Measurements from ENCODE around the gene EGFLAM. TPM values are rescaled to one million over a fixed set of nuclear protein-coding genes. Genes with fewer than 3 reads are reported as not detected.
A peak's percentile ranks its signal among the peaks of the same experiment; 100 is the strongest.

EGFLAM gene
- total and polyA plus RNA-seq, 9 of the 15 experiments (the other 6 are each of a cell fraction or from before 2014, with no cell fraction given): 0.09 to 2.5 (median 1.0) TPM

- in situ Hi-C loops (cut with MboI) (no loop called here), intact Hi-C loops (cut with micrococcal nuclease) (no loop called here)
- Histone ChIP-seq H3K9me1 (ENCODE audit: control insufficient read depth, insufficient read depth, low read length) (no peaks in the 10 kb centered on the region), H3K4me2 (ENCODE audit: insufficient read depth, low read length) (no peak overlapping the region), H3K36me3 (ENCODE audit: control insufficient read depth, insufficient read depth, low read length) (no peaks in the 10 kb centered on the region), H4K20me1 (replicated peaks; ENCODE audit: control insufficient read depth, insufficient read depth, low read length) (no peaks in the 10 kb centered on the region), H3K4me3 (no peak overlapping the region), H3K79me2 (ENCODE audit: control insufficient read depth, insufficient read depth, low read length) (no peaks in the 10 kb centered on the region), H2AFZ (ENCODE audit: low read depth, low read length) (no peak overlapping the region), H3K9ac (ENCODE audit: insufficient read depth in 1 of 2, low read depth in 2 of 2, low read length in 2 of 2) (no peak overlapping the region), H3K9me3 (replicated peaks; ENCODE audit: control insufficient read depth, insufficient read depth, low read depth, low read length) (no peaks in the 10 kb centered on the region), H3K27ac (ENCODE audit: extremely low read depth, low read depth, low read length) (no peak overlapping the region), H3K27me3 (ENCODE audit: control insufficient read depth in 2 of 2, insufficient read depth in 2 of 2, low read length in 2 of 2) (no peaks in the 10 kb centered on the region), H3K4me1 (replicated peaks in 1 of 2; ENCODE audit: control insufficient read depth in 2 of 2, insufficient read depth in 2 of 2, low read length in 2 of 2) (peaks cover 0 to 3% of the 10 kb centered on the region in 2 experiments; a peak in 2 of 5 replicates)
- ChIA-PET POLR2A (no interaction called here), CTCF (ENCODE audit: low intra/inter-chr PET ratio) (no interaction called here)
- no peak for FAIRE-seq
- TF ChIP-seq EHMT2 (IDR thresholded peaks at IDR 0.05) (no peak), ZNF76 (CRISPR knock-in tag; IDR thresholded peaks at IDR 0.05; ENCODE audit: borderline replicate concordance) (no peak)
- WGBS (ENCODE audit: insufficient coverage, low coverage, missing lambda C conversion rate): 26% methylated on average over 2 of the region's 2 CpGs
- BruUV-seq (replicated peaks): no TSS peak
- no peak for ATAC-seq
- no peak for DNase-seq (ENCODE audit: extremely low read depth in 1 of 4, low spot score in 3 of 4)
Measured at GRCh38 chr5:38387161-38387560, 128.8 kb downstream of the EGFLAM start.

DNA sequence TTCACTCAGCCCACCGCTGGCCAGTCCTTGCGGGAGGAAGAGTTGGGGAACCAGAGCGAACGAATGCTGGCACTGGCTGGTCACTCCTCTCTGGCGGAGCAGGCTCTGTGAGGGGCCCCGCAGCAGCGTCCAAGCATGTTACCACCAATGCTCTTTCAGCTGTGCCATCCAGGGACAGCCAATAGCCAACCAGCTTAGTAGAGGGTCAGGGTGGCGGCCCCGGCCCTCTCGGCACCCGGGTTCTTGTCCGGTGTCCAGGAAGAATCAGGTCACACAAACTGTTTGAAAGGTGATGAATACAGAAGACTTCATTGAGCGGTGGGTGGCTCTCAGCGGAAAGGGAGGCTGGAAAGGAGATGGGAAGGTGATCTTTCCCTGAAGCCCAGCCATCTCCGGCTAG, 135.3 kb downstream of the EGFLAM start:
- Histone ChIP-seq H3K9ac (ENCODE audit: insufficient read depth in 1 of 2, low read depth in 2 of 2, low read length in 2 of 2) (0 out of 4 replicates have a peak overlapping the region, but pooled peaks of 1 of the 2 experiments have one; percentile 10), H3K36me3 (ENCODE audit: control insufficient read depth, insufficient read depth, low read length) (no peaks in the 10 kb centered on the region), H3K27ac (ENCODE audit: extremely low read depth, low read depth, low read length) (no peak overlapping the region), H3K4me1 (replicated peaks in 1 of 2; ENCODE audit: control insufficient read depth in 2 of 2, insufficient read depth in 2 of 2, low read length in 2 of 2) (no peaks in the 10 kb centered on the region), H3K9me1 (ENCODE audit: control insufficient read depth, insufficient read depth, low read length) (no peaks in the 10 kb centered on the region), H3K4me3 (no peak overlapping the region), H3K4me2 (ENCODE audit: insufficient read depth, low read length) (no peak overlapping the region), H2AFZ (ENCODE audit: low read depth, low read length) (no peak overlapping the region), H3K9me3 (replicated peaks; ENCODE audit: control insufficient read depth, insufficient read depth, low read depth, low read length) (no peaks in the 10 kb centered on the region), H4K20me1 (replicated peaks; ENCODE audit: control insufficient read depth, insufficient read depth, low read length) (no peaks in the 10 kb centered on the region), H3K79me2 (ENCODE audit: control insufficient read depth, insufficient read depth, low read length) (no peaks in the 10 kb centered on the region), H3K27me3 (ENCODE audit: control insufficient read depth in 2 of 2, insufficient read depth in 2 of 2, low read length in 2 of 2) (peaks cover 1 to 20% of the 10 kb centered on the region in 2 experiments; a peak in 3 of 5 replicates)
- no peak for FAIRE-seq
- WGBS (ENCODE audit: insufficient coverage, low coverage, missing lambda C conversion rate): 37% methylated on average over 15 of the region's 15 CpGs
- in situ Hi-C loops (cut with MboI) (no loop called here), intact Hi-C loops (cut with micrococcal nuclease) (no loop called here)
- no TSS peak for BruUV-seq (replicated peaks)
- ChIA-PET POLR2A (interaction anchor here (1.0 kb wide), 1 partner anchor 10 kb away, joined by 4 read pairs; no protein-coding TSS in a partner anchor), CTCF (ENCODE audit: low intra/inter-chr PET ratio) (no interaction called here)
- ATAC-seq: no peak
- DNase-seq (ENCODE audit: extremely low read depth in 1 of 4, low spot score in 3 of 4): no peak
- TF ChIP-seq ZNF280B (CRISPR knock-in tag; IDR thresholded peaks at IDR 0.05): no peak
- TF ChIP-seq, protein P1, sequence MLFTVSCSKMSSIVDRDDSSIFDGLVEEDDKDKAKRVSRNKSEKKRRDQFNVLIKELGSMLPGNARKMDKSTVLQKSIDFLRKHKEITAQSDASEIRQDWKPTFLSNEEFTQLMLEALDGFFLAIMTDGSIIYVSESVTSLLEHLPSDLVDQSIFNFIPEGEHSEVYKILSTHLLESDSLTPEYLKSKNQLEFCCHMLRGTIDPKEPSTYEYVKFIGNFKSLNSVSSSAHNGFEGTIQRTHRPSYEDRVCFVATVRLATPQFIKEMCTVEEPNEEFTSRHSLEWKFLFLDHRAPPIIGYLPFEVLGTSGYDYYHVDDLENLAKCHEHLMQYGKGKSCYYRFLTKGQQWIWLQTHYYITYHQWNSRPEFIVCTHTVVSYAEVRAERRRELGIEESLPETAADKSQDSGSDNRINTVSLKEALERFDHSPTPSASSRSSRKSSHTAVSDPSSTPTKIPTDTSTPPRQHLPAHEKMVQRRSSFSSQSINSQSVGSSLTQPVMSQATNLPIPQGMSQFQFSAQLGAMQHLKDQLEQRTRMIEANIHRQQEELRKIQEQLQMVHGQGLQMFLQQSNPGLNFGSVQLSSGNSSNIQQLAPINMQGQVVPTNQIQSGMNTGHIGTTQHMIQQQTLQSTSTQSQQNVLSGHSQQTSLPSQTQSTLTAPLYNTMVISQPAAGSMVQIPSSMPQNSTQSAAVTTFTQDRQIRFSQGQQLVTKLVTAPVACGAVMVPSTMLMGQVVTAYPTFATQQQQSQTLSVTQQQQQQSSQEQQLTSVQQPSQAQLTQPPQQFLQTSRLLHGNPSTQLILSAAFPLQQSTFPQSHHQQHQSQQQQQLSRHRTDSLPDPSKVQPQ (CRISPR knock-in tag; IDR thresholded peaks at IDR 0.05; ENCODE audit: borderline replicate concordance): no peak
- TF ChIP-seq ZNF12 (CRISPR knock-in tag; IDR thresholded peaks at IDR 0.05): no peak
- TF ChIP-seq, protein P2, sequence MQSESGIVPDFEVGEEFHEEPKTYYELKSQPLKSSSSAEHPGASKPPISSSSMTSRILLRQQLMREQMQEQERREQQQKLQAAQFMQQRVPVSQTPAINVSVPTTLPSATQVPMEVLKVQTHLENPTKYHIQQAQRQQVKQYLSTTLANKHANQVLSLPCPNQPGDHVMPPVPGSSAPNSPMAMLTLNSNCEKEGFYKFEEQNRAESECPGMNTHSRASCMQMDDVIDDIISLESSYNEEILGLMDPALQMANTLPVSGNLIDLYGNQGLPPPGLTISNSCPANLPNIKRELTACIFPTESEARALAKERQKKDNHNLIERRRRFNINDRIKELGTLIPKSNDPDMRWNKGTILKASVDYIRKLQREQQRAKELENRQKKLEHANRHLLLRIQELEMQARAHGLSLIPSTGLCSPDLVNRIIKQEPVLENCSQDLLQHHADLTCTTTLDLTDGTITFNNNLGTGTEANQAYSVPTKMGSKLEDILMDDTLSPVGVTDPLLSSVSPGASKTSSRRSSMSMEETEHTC (IDR thresholded peaks at IDR 0.05): no peak
- TF ChIP-seq ETS1 (conservative IDR thresholded peaks at IDR 0.05; ENCODE audit: control insufficient read depth, low read depth, low read length): no peak
- no peak for TF ChIP-seq BCL6 (CRISPR knock-in tag; IDR thresholded peaks at IDR 0.05)
- TF ChIP-seq ATF1 (CRISPR knock-in tag; IDR thresholded peaks at IDR 0.05): no peak
- no peak for TF ChIP-seq ATF1 (tag; IDR thresholded peaks at IDR 0.05)

Measured in K562 (cell line).